Erythroblast (primary cell): ENCODE results near the gene SPTLC3.

Experiments
- GATA1 ChIP-seq: IDR thresholded peaks from 2 replicates; pipeline ENCODE4 v1.6.1; 2011; ENCODE audit warnings: low read depth, mild to moderate bottlenecking, control low read depth, low read length, moderate library complexity
- POLR2A ChIP-seq: IDR thresholded peaks from 2 replicates; pipeline ENCODE4 v1.6.1; 2011; ENCODE audit warnings: mild to moderate bottlenecking, low read length

DNA sequence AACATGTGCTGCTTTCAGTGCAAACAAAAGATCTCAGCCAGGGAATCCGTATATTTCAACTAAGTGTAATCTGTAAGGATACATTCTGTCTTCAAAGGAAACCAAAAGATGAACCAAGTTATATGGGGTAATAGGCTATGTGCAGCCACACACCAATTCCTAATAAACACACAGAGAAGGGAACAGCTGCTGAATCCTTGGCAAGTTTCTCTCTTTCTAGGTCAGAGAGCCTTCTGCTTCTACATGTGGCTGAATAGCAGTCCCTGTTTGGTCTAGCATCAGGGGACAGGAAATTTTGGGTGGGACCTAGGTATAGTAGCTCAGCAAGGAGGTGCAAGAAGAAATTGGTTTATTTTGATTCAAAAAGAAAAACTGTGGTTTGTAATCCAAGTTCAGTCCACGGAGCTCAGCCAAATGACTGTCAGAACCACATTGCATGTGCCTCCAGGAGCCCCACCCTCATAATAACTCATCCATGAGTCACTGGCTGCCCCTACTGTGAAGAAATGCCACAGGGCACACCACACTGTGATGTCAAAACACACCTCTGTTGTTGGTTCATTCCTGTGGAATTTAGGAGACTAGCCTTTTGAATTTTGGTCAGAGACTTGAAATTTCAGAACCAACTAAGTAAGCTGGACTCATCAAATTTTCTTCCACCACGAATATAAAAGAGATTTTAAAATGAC lies 21.1 kb downstream of the SPTLC3 start:
- no peak for TF ChIP-seq POLR2A
- TF ChIP-seq GATA1, result no peak
